ENCODE measurements around the gene SUMF1.

GRCh38 chr3:4413467-4413866 is 53.6 kb downstream of the SUMF1 start:
- TF ChIP-seq CTCF (IDR thresholded peaks at IDR 0.05) = no peak
- no peak for TF ChIP-seq POLR2A (IDR thresholded peaks at IDR 0.05)
- TF ChIP-seq EP300 (IDR thresholded peaks at IDR 0.05) = no peak

Measured in stomach (tissue), 4 donors.